RPMI8226 (cell line): ENCODE results near the gene OPHN1.
"Not testable (repeated sequence)": the region's sequence is repeated elsewhere in the genome, so short reads cannot be mapped to it uniquely, and the experiment has no call there.

Experiments
- DNase-seq: peaks from one replicate; pipeline ENCODE4 v3.0.0-alpha.2; 2015

Gene OPHN1

GRCh38 chrX:68421636-68422035 lies 11.7 kb downstream of the OPHN1 start:
- DNase-seq = no peak

- DNase-seq = no peak
Observed at GRCh38 chrX:68420559-68420958, 12.7 kb downstream of the OPHN1 start.

- DNase-seq = peak; percentile 35
Observed at GRCh38 chrX:68419975-68420374, 13.3 kb downstream of the OPHN1 start.

- DNase-seq = no peak
Observed at GRCh38 chrX:68417651-68418050, 15.6 kb downstream of the OPHN1 start.

- no peak for DNase-seq
Observed at GRCh38 chrX:68416592-68416991, 16.7 kb downstream of the OPHN1 start.

GRCh38 chrX:68415316-68415715 lies 18.0 kb downstream of the OPHN1 start:
- DNase-seq = no peak

GRCh38 chrX:68413254-68413653 lies 20.0 kb downstream of the OPHN1 start:
- DNase-seq = no peak

- no peak for DNase-seq
Observed at GRCh38 chrX:68411729-68412128, 21.6 kb downstream of the OPHN1 start.

GRCh38 chrX:68409194-68409593 lies 24.1 kb downstream of the OPHN1 start:
- no peak for DNase-seq

GRCh38 chrX:68403522-68403921 lies 29.8 kb downstream of the OPHN1 start:
- DNase-seq = no peak

- DNase-seq = no peak
Observed at GRCh38 chrX:68403038-68403437, 30.3 kb downstream of the OPHN1 start.

- no peak for DNase-seq
Observed at GRCh38 chrX:68402094-68402493, 31.2 kb downstream of the OPHN1 start.

GRCh38 chrX:68398291-68398690 lies 35.0 kb downstream of the OPHN1 start:
- no peak for DNase-seq

GRCh38 chrX:68396953-68397352 lies 36.3 kb downstream of the OPHN1 start:
- no peak for DNase-seq

- not testable (repeated sequence) for DNase-seq
Observed at GRCh38 chrX:68389419-68389960, 43.8 kb downstream of the OPHN1 start.

GRCh38 chrX:68387776-68388175 lies 45.5 kb downstream of the OPHN1 start:
- no peak for DNase-seq

GRCh38 chrX:68383540-68383939 lies 49.8 kb downstream of the OPHN1 start:
- no peak for DNase-seq

- not testable (repeated sequence) for DNase-seq
Observed at GRCh38 chrX:68377579-68377978, 55.7 kb downstream of the OPHN1 start.

GRCh38 chrX:68376373-68376772 lies 56.9 kb downstream of the OPHN1 start:
- no peak for DNase-seq

- DNase-seq = no peak
Observed at GRCh38 chrX:68375803-68376202, 57.5 kb downstream of the OPHN1 start.

- no peak for DNase-seq
Observed at GRCh38 chrX:68372665-68373064, 60.6 kb downstream of the OPHN1 start.

GRCh38 chrX:68369559-68369958 lies 63.7 kb downstream of the OPHN1 start:
- no peak for DNase-seq

GRCh38 chrX:68365341-68365740 lies 68.0 kb downstream of the OPHN1 start:
- no peak for DNase-seq

- no peak for DNase-seq
Observed at GRCh38 chrX:68363984-68364383, 69.3 kb downstream of the OPHN1 start.

GRCh38 chrX:68358679-68359078 lies 74.6 kb downstream of the OPHN1 start:
- DNase-seq = no peak

- peak; percentile 10 for DNase-seq
Observed at GRCh38 chrX:68355629-68355920, 77.7 kb downstream of the OPHN1 start.
